Osteoblast (primary cell): ENCODE data around the gene TYMS. TPM values are rescaled to one million over a fixed set of nuclear protein-coding genes. Genes with fewer than 3 reads are reported as not detected.

Experiments
- DNase-seq: peaks from one replicate; pipeline ENCODE4 v3.0.0; 2011; ENCODE audit warnings: low spot score, mixed read lengths; ENCODE audit not compliant: insufficient read length; ENCODE audit errors: missing footprints
- H2AFZ ChIP-seq: 2 replicates; pipeline ENCODE4 v1.6.0; 2011; ENCODE audit warnings: mild to moderate bottlenecking, low read length
- H3K27ac ChIP-seq: 2 replicates; pipeline ENCODE4 v1.5.1; 2011; ENCODE audit warnings: mild to moderate bottlenecking, low read depth, low read length, moderate library complexity
- H3K27me3 ChIP-seq: 2 replicates; pipeline ENCODE4 v1.6.0; 2012; ENCODE audit warnings: mild to moderate bottlenecking, control low read depth, inconsistent platforms, low read length, moderate library complexity; ENCODE audit not compliant: insufficient read depth
- H3K36me3 ChIP-seq: 2 replicates; pipeline ENCODE4 v1.5.1; 2011; ENCODE audit warnings: mild to moderate bottlenecking, low read length, control low read depth, moderate library complexity; ENCODE audit not compliant: insufficient read depth
- H3K4me1 ChIP-seq: 2 replicates; pipeline ENCODE4 v1.5.1; 2011; ENCODE audit warnings: mild to moderate bottlenecking, low read length, control low read depth, moderate library complexity; ENCODE audit not compliant: insufficient read depth
- H3K4me2 ChIP-seq: 2 replicates; pipeline ENCODE4 v1.6.0; 2011; ENCODE audit warnings: mild to moderate bottlenecking, low read length; ENCODE audit not compliant: insufficient read depth
- H3K4me3 ChIP-seq: fragments of 200-600 bp; sonication (generic); 3 replicates; pipeline ENCODE4 v1.5.1; 2012; ENCODE audit warnings: mild to moderate bottlenecking, low read length, inconsistent platforms; ENCODE audit not compliant: insufficient read depth
- H3K79me2 ChIP-seq: 2 replicates; pipeline ENCODE4 v1.6.0; 2012; ENCODE audit warnings: mild to moderate bottlenecking, low read length, control low read depth, inconsistent platforms; ENCODE audit not compliant: insufficient read depth
- H3K9me3 ChIP-seq: 2 replicates; pipeline ENCODE4 v1.5.1; 2011; ENCODE audit warnings: low read depth, low read length, control low read depth
- H4K20me1 ChIP-seq: 2 replicates; pipeline ENCODE4 v1.6.0; 2012; ENCODE audit warnings: mild to moderate bottlenecking, low read length, control low read depth; ENCODE audit not compliant: insufficient read depth
- total RNA-seq: library from RNA; depleted of rRNA; stranded (reverse); fragments of >200 nt; gene quantifications from 2 replicates; pipeline ENCODE4 v1.2.3, GENCODE V29; 2012
- TF ChIP-seq, protein P1 (sequence below): IDR thresholded peaks from 2 replicates; pipeline ENCODE4 v1.5.1; 2011; ENCODE audit warnings: mild to moderate bottlenecking, low read depth, low read length, moderate library complexity; ENCODE audit errors: extremely low read depth

Gene TYMS
- total RNA-seq, 1 donor, result 4.7 TPM

DNA sequence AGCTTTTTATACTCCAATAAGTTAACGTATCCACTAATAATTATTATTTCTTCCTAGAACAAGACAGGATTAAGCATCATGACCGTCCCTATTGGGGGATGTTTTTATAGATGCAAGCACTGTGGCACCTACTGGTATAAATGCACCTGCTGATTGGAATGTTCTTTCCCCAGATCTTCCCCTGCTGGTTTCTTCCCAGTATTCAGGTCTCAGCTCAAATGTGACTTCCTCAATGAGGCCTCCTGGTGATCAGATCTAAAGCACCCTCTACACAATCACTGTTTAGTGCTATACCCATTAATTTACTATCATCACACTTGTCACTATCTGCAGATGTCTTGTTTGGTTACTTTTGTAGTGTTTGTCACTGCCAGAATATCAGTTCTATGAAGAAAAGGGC is 3.9 kb upstream of the TYMS start:
- no peak overlapping the region for H3K4me2 ChIP-seq
- no peak for DNase-seq
- no peaks in the 10 kb centered on the region for H3K36me3 ChIP-seq
- H3K9me3 ChIP-seq, result no peaks in the 10 kb centered on the region
- peaks cover 6% of the 10 kb centered on the region for H3K79me2 ChIP-seq
- no peak overlapping the region for H3K4me3 ChIP-seq
- TF ChIP-seq, protein P1, sequence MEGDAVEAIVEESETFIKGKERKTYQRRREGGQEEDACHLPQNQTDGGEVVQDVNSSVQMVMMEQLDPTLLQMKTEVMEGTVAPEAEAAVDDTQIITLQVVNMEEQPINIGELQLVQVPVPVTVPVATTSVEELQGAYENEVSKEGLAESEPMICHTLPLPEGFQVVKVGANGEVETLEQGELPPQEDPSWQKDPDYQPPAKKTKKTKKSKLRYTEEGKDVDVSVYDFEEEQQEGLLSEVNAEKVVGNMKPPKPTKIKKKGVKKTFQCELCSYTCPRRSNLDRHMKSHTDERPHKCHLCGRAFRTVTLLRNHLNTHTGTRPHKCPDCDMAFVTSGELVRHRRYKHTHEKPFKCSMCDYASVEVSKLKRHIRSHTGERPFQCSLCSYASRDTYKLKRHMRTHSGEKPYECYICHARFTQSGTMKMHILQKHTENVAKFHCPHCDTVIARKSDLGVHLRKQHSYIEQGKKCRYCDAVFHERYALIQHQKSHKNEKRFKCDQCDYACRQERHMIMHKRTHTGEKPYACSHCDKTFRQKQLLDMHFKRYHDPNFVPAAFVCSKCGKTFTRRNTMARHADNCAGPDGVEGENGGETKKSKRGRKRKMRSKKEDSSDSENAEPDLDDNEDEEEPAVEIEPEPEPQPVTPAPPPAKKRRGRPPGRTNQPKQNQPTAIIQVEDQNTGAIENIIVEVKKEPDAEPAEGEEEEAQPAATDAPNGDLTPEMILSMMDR, result no peak
- H2AFZ ChIP-seq, result no peak overlapping the region
- H3K27me3 ChIP-seq, result no peaks in the 10 kb centered on the region
- peaks cover 7% of the 10 kb centered on the region for H3K4me1 ChIP-seq
- no peak overlapping the region for H3K27ac ChIP-seq
- H4K20me1 ChIP-seq, result no peaks in the 10 kb centered on the region

DNA sequence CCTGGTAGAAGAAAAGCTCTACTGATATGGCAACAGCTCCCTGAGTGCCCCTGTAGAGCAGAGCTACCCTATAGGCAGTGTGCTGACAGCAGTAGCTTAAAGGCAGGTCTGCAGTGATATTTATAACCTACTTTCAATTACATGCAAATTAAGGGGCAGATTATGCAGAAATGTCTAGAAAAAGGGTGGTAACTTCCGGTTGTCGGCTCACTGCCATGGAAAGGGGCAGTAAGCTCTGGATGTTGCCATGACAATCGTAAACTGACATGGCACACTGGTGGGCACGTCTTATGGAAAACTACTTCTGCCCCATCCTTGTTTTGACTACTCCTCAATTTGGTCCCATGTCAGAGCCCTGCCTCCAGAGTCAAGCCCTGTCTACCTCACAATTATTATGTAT is 2.9 kb upstream of the TYMS start:
- TF ChIP-seq, protein P1, result no peak
- DNase-seq, result no peak
- Histone ChIP-seq H3K27me3 (no peaks in the 10 kb centered on the region), H2AFZ (no peak overlapping the region), H3K27ac (no peak overlapping the region), H3K4me2 (no peak overlapping the region), H3K4me1 (peaks cover 14% of the 10 kb centered on the region), H3K79me2 (peaks cover 17% of the 10 kb centered on the region), H4K20me1 (no peaks in the 10 kb centered on the region), H3K4me3 (no peak overlapping the region), H3K36me3 (no peaks in the 10 kb centered on the region), H3K9me3 (no peaks in the 10 kb centered on the region)

DNA sequence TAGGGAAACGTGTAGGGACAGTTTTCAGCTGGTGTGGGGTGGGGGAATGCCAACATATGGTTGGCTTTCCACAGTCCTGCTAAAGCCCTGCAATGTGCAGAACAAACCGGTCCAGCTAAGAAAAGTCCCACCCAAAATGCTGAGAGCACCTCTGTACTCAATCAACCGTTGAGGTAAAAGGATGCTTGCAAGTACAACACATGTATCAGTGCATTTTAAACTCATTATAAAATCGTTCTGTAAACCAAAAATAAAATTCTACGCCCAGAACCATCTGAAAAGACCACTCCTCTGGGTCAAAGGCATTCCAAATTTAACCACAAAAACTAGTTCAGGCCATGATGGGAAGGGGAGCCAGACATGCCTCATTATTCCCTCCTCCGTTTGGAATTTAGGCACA is 2.0 kb upstream of the TYMS start:
- Histone ChIP-seq H3K4me2 (no peak overlapping the region), H3K4me3 (no peak overlapping the region), H3K4me1 (peaks cover 14% of the 10 kb centered on the region), H3K36me3 (no peaks in the 10 kb centered on the region), H3K79me2 (peaks cover 23% of the 10 kb centered on the region), H3K27me3 (no peaks in the 10 kb centered on the region), H4K20me1 (no peaks in the 10 kb centered on the region), H2AFZ (no peak overlapping the region), H3K27ac (no peak overlapping the region), H3K9me3 (no peaks in the 10 kb centered on the region)
- TF ChIP-seq, protein P1, result no peak
- DNase-seq, result no peak

DNA sequence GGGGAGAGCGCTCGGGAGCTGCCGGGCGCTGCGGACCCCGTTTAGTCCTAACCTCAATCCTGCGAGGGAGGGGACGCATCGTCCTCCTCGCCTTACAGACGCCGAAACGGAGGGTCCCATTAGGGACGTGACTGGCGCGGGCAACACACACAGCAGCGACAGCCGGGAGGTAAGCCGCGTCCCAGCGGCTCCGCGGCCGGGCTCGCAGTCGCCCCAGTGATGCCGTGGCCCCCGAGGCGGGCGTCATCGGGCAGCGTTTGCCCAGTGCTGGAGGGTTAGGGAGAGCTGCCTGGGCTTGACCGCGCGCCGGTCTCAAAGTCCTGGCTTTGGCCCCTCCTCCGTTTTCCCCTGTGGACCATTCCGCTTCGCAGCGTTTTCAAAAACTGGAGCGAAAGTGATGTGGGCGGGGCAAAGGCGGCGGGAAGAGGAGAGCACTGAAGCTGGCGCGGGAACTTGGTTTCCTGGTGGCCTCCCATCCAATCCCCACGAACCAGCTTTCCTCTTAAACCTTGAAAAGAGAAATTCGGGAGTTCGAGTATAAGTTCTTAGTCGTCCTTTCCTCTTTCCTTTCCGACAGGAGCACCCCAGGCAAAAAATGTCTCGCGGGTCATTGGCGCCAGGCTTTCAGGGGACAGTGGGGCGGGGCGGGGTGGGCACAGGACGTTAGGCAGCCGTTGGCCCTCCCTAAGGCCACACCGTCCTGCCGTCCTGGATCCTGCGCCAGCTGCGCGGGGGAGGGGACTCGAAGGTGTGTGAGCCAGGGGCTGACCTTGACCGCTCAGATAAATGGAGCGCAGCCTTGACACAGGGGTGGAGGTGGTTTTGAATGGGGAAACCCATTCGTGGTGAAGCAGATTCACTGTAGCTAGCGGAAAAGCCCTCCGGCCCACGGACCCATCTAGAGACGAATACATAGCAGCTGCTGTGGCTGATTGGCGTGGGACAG is 821 bp downstream of the TYMS start:
- Histone ChIP-seq H3K4me2 (peak overlapping the region; percentile 93), H3K9me3 (no peaks in the 10 kb centered on the region), H3K4me1 (peaks cover 8% of the 10 kb centered on the region), H3K4me3 (peak overlapping the region; percentile 95), H2AFZ (peak overlapping the region; percentile 96), H3K36me3 (no peaks in the 10 kb centered on the region), H3K27me3 (no peaks in the 10 kb centered on the region), H3K79me2 (peaks cover 32% of the 10 kb centered on the region), H4K20me1 (no peaks in the 10 kb centered on the region), H3K27ac (peak overlapping the region; percentile 56)
- DNase-seq, result peak; percentile 98
- TF ChIP-seq, protein P1, result no peak
